A549 treated with AZD9567 at 1 μM for 4 hours (cell line): ENCODE results near the gene BAK1. TPM values are rescaled to one million over a fixed set of nuclear protein-coding genes. Genes with fewer than 3 reads are reported as not detected.

Experiments
- total RNA-seq: library from RNA; stranded (reverse); fragments of 200-300 nt; extraction: Qiagen RNA extraction; gene quantifications from 5 replicates; pipeline ENCODE4 v1.2.3, GENCODE V29; 2022; ENCODE audit not compliant: insufficient read depth

The BAK1 gene
- total RNA-seq, result 40.6 to 43.9 TPM (median 42.3 TPM) in 5 replicates

GRCh38 chr6:33579828-33580714, at the start of gene BAK1:
BAK1 (minus strand) TSS chr6:33580276; CDS start chr6:33577604, 2,672 bp downstream.

GRCh38 chr6:33620856-33621710, 41.0 kb upstream of the BAK1 start, which contains the start of gene ITPR3:
ITPR3 (plus strand) TSS chr6:33621322; CDS start chr6:33621603, 281 bp downstream.

Other genes with a start within 250 kb of the BAK1 start
- gene KIFC1, start 188.5 kb downstream of the BAK1 start, total RNA-seq, result 43.3 to 46.6 TPM (median 43.8 TPM) in 5 replicates
- 13.7 to 17.4 TPM (median 16.2 TPM) in 5 replicates for gene PHF1, start 169.3 kb downstream of the BAK1 start, total RNA-seq
- 136 to 221 TPM (median 194 TPM) in 5 replicates for gene CUTA, start 162.2 kb downstream of the BAK1 start, total RNA-seq
- gene SYNGAP1, start 160.2 kb downstream of the BAK1 start, total RNA-seq, result 3.1 to 5.6 TPM (median 4.3 TPM) in 5 replicates
- gene ZBTB9, start 125.7 kb downstream of the BAK1 start, total RNA-seq, result 12.0 to 26.4 TPM (median 12.9 TPM) in 5 replicates
- 31.5 to 47.5 TPM (median 43.1 TPM) in 5 replicates for gene ITPR3, start 41.0 kb upstream of the BAK1 start, total RNA-seq
- 65.1 to 109 TPM (median 104 TPM) in 5 replicates for gene UQCC2, start 131.4 kb upstream of the BAK1 start, total RNA-seq
- gene IP6K3, start 166.6 kb upstream of the BAK1 start, total RNA-seq, result 0.44 to 1.0 TPM (median 0.59 TPM) in 4 of 5 replicates, not detected in the other
- gene LEMD2, start 208.9 kb upstream of the BAK1 start, total RNA-seq, result 39.0 to 43.8 TPM (median 39.9 TPM) in 5 replicates
- not detected in 5 replicates for gene MLN, start 223.7 kb upstream of the BAK1 start, total RNA-seq